ENCODE data around the gene ANKIB1.

DNA sequence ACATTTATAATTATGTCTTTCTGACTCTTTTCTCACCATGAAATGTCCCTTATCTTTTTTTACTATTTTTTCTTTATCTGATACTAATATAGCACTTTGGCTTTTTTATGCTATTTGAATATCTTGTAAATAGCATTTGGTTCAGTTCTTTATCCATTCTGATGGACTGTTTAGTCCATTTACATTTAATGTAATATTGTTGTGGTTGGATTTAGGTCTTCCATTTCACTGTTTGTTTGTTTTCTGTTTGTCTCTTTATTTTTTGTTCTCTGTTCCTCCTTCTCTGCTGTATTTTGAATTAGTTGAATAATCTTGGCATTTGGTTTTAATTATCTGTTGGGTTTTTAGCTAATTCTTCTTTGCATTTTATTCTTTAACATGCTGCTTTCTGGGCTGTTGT lies 89.8 kb downstream of the ANKIB1 start:
- TF ChIP-seq FOXP2 (optimal IDR thresholded peaks at IDR 0.05; ENCODE audit: control extremely low read depth, extremely low read length, insufficient read depth) (no peak), POLR2AphosphoS5 (IDR thresholded peaks at IDR 0.05; ENCODE audit: borderline replicate concordance, low read depth, low read length) (no peak)

Data from SK-N-MC (cell line).